Measurements from ENCODE around the gene ANKS1A.
A peak's percentile ranks its signal among the peaks of the same experiment; 100 is the strongest.

Gene ANKS1A

DNA sequence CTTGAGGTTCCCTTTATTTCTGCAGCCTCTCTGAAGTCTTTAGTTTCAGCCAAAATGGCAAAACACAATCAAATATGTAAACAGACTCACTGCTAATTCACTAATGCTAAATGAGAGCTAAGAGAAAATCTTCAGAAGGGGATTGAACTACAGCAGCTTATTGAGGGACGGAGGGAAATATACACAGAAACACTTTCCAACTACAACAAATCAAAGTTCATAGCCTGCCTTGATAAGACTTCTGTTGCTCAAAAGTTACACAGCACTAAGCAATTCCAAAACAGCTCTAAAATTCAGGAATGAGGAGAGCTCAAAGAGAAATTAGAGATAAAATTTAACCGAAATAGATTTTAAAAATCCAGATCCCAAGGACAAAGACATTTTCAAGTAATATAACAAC is 250.4 kb downstream of the ANKS1A start:
- DNase-seq = no peak

DNA sequence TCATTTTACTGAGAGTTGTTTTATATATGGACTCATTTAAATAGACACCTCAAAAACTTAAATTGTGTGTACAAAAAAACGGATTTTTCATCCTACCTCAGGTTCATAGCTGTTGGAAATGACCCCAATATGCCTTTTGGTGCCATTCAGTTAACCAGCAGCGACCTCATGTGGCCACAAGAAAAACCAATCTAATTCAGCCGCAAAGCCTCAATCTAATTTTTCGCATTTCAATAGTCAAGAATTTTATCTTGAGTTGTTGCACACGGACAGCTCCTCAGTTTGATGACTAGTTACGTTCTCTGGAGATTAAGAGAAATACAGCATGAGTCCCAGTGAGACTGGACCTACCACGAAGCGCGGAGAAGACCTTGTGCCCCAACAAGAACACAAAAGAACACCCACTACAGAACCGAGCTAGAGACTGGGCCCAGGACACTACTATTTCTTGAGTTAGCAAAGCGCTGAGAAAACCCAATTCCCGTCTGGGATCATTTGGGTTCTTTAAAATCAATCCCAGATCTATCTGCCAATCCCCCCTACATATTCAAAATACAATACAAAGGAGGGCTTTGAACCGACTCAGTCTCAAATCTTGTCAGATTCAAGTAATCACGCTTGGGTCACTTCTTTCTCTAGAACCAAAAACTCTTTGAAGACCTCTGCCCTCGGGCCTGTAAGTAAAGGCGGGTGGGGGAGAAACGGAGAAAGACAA is 251.0 kb downstream of the ANKS1A start:
- DNase-seq = peak; percentile 55

DNA sequence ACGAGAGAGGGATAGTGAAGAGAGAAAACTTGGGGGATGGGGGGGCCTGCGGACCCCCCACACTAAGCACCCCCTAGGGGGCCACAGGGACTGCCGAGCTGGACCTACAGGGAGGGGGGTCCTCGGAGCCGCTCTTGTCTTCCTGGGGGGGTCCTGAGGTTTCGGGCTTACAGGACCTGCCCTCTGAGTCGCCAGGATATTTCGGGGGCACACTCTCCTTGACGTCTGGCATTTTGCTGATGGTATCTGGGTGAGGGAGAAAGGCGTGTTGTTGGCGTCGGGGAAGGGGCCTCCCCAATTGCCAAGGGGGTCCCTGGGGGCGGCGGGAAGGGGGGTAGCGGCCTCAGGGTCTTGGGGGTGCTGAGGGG is 251.6 kb downstream of the ANKS1A start:
- no peak for DNase-seq

All from MV-4-11 (cell line).